PC-9 (cell line): ENCODE results near the gene BPIFA2. TPM values are rescaled to one million over a fixed set of nuclear protein-coding genes. Genes with fewer than 3 reads are reported as not detected.

Experiments
- BruUV-seq: library from RNA; stranded (reverse); fragments of 400-500 nt; replicated peaks from 2 replicates; lab custom pipeline; 2021; lab: Mats Ljungman, UMichigan
- CTCF ChIA-PET: fragments of 300-600 bp; sonication (Branson Sonifier 250); formaldehyde crosslinking; loops from one replicate; lab custom pipeline; 2022; ENCODE audit warnings: antibody characterized with exemption; lab: Charles Lee
- POLR2A ChIA-PET: fragments of 300-600 bp; sonication (Branson Sonifier 250); formaldehyde crosslinking; loops from one replicate; lab custom pipeline; 2022; ENCODE audit warnings: antibody characterized with exemption; ENCODE audit not compliant: unreplicated experiment; lab: Charles Lee
- DNase-seq, 2 experiments: peaks; one replicate each; pipeline versions ENCODE4 v3.0.0 to v3.0.0-alpha.2; 2015 to 2022; ENCODE audit warnings: mixed read lengths in 1 of 2
- H2AFZ ChIP-seq: fragments of 200-600 bp; sonication (generic); 2 replicates; pipeline ENCODE4 v1.8.1; 2017; ENCODE audit warnings: antibody characterized with exemption
- H3F3A ChIP-seq: fragments of 200-600 bp; sonication (generic); 2 replicates; pipeline ENCODE4 v1.8.1; 2017; ENCODE audit warnings: antibody characterized with exemption, mild to moderate bottlenecking, low read depth; ENCODE audit not compliant: insufficient read depth
- H3K27ac ChIP-seq: fragments of 200-600 bp; sonication (generic); 2 replicates; pipeline ENCODE4 v1.6.1; 2016; ENCODE audit warnings: mixed run types
- H3K27me3 ChIP-seq: fragments of 200-600 bp; sonication (generic); 2 replicates; pipeline ENCODE4 v1.6.1; 2016; ENCODE audit warnings: low read depth, mixed run types; ENCODE audit not compliant: insufficient read depth
- H3K36me3 ChIP-seq: fragments of 200-600 bp; sonication (generic); 2 replicates; pipeline ENCODE4 v1.6.1; 2016; ENCODE audit warnings: low read depth, mixed run types
- H3K4me1 ChIP-seq: fragments of 200-600 bp; sonication (generic); replicated peaks from 2 replicates; pipeline ENCODE4 v1.6.1; 2016; ENCODE audit warnings: mixed run types; ENCODE audit not compliant: insufficient read depth
- H3K4me2 ChIP-seq: fragments of 200-600 bp; sonication (generic); 2 replicates; pipeline ENCODE4 v1.6.1; 2017; ENCODE audit warnings: mixed run types
- H3K4me3 ChIP-seq: fragments of 200-600 bp; sonication (generic); 2 replicates; pipeline ENCODE4 v1.6.1; 2016; ENCODE audit warnings: mixed run types
- H3K79me2 ChIP-seq: fragments of 200-600 bp; sonication (generic); 2 replicates; pipeline ENCODE4 v1.6.1; 2017; ENCODE audit warnings: low read depth, mixed run types
- H3K9me2 ChIP-seq: fragments of 200-600 bp; sonication (generic); 2 replicates; pipeline ENCODE4 v1.8.1; 2017; ENCODE audit warnings: mild to moderate bottlenecking; ENCODE audit not compliant: insufficient read depth
- H3K9me3 ChIP-seq: fragments of 200-600 bp; sonication (generic); 2 replicates; pipeline ENCODE4 v1.8.1; 2016; ENCODE audit warnings: low read depth; ENCODE audit not compliant: insufficient read depth
- H4K20me1 ChIP-seq: fragments of 200-600 bp; sonication (generic); 2 replicates; pipeline ENCODE4 v1.8.1; 2017; ENCODE audit not compliant: insufficient read depth
- CTCF ChIP-seq: fragments of 200-600 bp; sonication (generic); conservative IDR thresholded peaks from 2 replicates; pipeline ENCODE4 v1.6.1; 2017; ENCODE audit warnings: mixed run types, antibody characterized with exemption, mild to moderate bottlenecking, moderate library complexity
- EZH2 ChIP-seq: fragments of 200-600 bp; sonication (generic); IDR thresholded peaks from 2 replicates; pipeline ENCODE4 v1.8.0; 2017; ENCODE audit warnings: antibody characterized with exemption, low read depth
- intact Hi-C: fragments of 100-400 bp; cut with micrococcal nuclease; formaldehyde crosslinking; loops from one replicate; pipeline ENCODE4 v1.10.0; 2022; ENCODE audit not compliant: unreplicated experiment
- total RNA-seq: library from RNA; stranded (reverse); gene quantifications from 2 replicates; pipeline ENCODE4 v1.2.3, GENCODE V29; 2021

Gene BPIFA2
- total RNA-seq, 1 experiment from 2014 or later, result not detected

GRCh38 chr20:33124261-33124660 lies 43.7 kb upstream of the BPIFA2 start:
- no peaks in the 10 kb centered on the region for H3K36me3 ChIP-seq
- no peaks in the 10 kb centered on the region for H3K9me2 ChIP-seq
- no peaks in the 10 kb centered on the region for H3K9me3 ChIP-seq
- H3K27me3 ChIP-seq, result peaks cover 11% of the 10 kb centered on the region
- H3K79me2 ChIP-seq, result no peaks in the 10 kb centered on the region
- TF ChIP-seq EZH2 (no peak), CTCF (no peak)
- H3F3A ChIP-seq, result no peaks in the 10 kb centered on the region
- H3K4me3 ChIP-seq, result no peak overlapping the region
- BruUV-seq, result no TSS peak
- intact Hi-C loops, result no loop called here
- H2AFZ ChIP-seq, result no peak overlapping the region
- CTCF ChIA-PET, result no interaction called here
- H4K20me1 ChIP-seq, result no peaks in the 10 kb centered on the region
- H3K4me2 ChIP-seq, result no peak overlapping the region
- H3K27ac ChIP-seq, result no peak overlapping the region
- POLR2A ChIA-PET, result no interaction called here
- H3K4me1 ChIP-seq, result no peaks in the 10 kb centered on the region
- DNase-seq, result no peak

DNA sequence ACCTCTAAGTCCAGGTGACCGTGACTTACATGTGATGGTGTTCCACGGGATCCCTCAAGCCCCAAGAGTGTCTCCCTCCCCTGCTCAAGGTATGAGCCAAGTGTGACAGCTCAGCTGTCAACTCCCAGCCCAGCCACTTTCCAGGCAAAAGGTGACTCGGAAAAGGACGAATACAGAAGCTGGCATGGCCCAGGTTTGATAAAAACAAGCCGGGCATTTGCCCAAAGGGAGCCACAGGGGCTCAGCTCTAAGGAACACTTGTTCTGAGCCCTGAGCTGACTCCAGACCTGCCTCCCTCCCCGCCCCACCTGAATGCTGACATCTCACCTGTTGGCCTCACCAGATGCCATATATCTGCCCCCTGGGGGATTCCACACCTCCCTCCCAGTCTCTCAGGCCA lies 43.0 kb upstream of the BPIFA2 start:
- ChIA-PET POLR2A (no interaction called here), CTCF (no interaction called here)
- no peak overlapping the region for H3K4me3 ChIP-seq

DNA sequence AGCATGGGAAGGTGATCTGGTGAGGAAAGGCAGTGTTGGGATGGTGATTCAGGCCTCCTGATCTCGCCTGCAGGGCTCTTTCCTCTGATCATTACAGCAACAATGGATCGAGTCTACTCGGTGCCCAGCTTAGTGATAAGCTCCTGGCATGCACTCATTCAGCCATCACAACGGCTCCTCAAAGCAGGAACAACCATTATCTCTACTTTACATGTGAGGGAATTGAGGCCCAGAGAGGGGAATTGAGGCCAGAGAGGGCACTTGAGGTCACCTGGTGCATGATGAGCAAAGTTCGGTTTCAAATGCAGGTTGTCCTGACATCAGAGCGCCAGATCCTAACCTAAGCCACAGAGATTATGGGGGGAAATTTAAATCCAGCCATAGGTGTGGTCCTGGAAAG lies 42.0 kb upstream of the BPIFA2 start:
- H3K4me2 ChIP-seq, result no peak overlapping the region
- TF ChIP-seq CTCF, result no peak
- no peak for TF ChIP-seq EZH2
- BruUV-seq, result no TSS peak
- peaks cover 16% of the 10 kb centered on the region for H3K27me3 ChIP-seq
- intact Hi-C loops, result no loop called here
- ChIA-PET CTCF (no interaction called here), POLR2A (no interaction called here)
- no peaks in the 10 kb centered on the region for H3K4me1 ChIP-seq
- no peaks in the 10 kb centered on the region for H3K9me2 ChIP-seq
- H2AFZ ChIP-seq, result no peak overlapping the region
- H3F3A ChIP-seq, result no peaks in the 10 kb centered on the region; the same call in 1 of the 2 replicates
- no peak for DNase-seq
- H3K27ac ChIP-seq, result no peak overlapping the region
- no peak overlapping the region for H3K4me3 ChIP-seq
- H3K9me3 ChIP-seq, result no peaks in the 10 kb centered on the region
- no peaks in the 10 kb centered on the region for H3K36me3 ChIP-seq
- H4K20me1 ChIP-seq, result no peaks in the 10 kb centered on the region
- no peaks in the 10 kb centered on the region for H3K79me2 ChIP-seq

More for the DNA sequence above, 43.0 kb upstream of the BPIFA2 start:
- H3K9me3 ChIP-seq, result no peaks in the 10 kb centered on the region
- no peaks in the 10 kb centered on the region for H4K20me1 ChIP-seq
- H3K4me2 ChIP-seq, result no peak overlapping the region
- no peaks in the 10 kb centered on the region for H3K9me2 ChIP-seq
- H3K79me2 ChIP-seq, result no peaks in the 10 kb centered on the region
- H3K27ac ChIP-seq, result no peak overlapping the region
- no peak for TF ChIP-seq CTCF
- no peak for TF ChIP-seq EZH2
- H3F3A ChIP-seq, result no peaks in the 10 kb centered on the region
- DNase-seq, result no peak
- no TSS peak for BruUV-seq
- intact Hi-C loops, result no loop called here
- H3K4me1 ChIP-seq, result no peaks in the 10 kb centered on the region
- H3K27me3 ChIP-seq, result peaks cover 16% of the 10 kb centered on the region
- no peaks in the 10 kb centered on the region for H3K36me3 ChIP-seq
- H2AFZ ChIP-seq, result no peak overlapping the region
